Heart left ventricle (tissue), 16 donors: ENCODE results near the gene C6orf47. TPM values are rescaled to one million over a fixed set of nuclear protein-coding genes. Genes with fewer than 3 reads are reported as not detected.

ENCODE experiments used
- ATAC-seq, 4 donors: fragments of 200-7000 bp; cut with Tn5 transposase; one replicate each; pipeline ENCODE4 v1.9.1; 2020 to 2022; ENCODE audit warnings: moderate library complexity in 4 of 4, mild to moderate bottlenecking in 3 of 4, moderate number of reproducible peaks in 1 of 4
- DNase-seq, 5 donors: peaks; one replicate each; pipeline ENCODE4 v3.0.0-alpha.2; 2020
- H3K27ac ChIP-seq, 12 donors: fragments of 200-600 bp; sonication (generic) in 4 of 12; one replicate each; pipeline versions ENCODE4 v1.5.0 to v1.8.0; 2016 to 2022; ENCODE audit warnings: mild to moderate bottlenecking in 2 of 12
- H3K27me3 ChIP-seq, 9 donors: fragments of 200-600 bp; sonication (generic) in 2 of 9; one replicate each; pipeline versions ENCODE4 v1.5.1 to v1.8.0; 2016 to 2022; ENCODE audit warnings: mild to moderate bottlenecking in 3 of 9
- H3K36me3 ChIP-seq, 9 donors: fragments of 200-600 bp; sonication (generic) in 2 of 9; one replicate each; pipeline versions ENCODE4 v1.5.0 to v1.8.0; 2018 to 2022; ENCODE audit warnings: mild to moderate bottlenecking in 2 of 9
- H3K4me1 ChIP-seq, 12 donors: fragments of 200-600 bp; sonication (generic) in 4 of 12; one replicate each; pipeline versions ENCODE4 v1.5.0 to v1.8.0; 2016 to 2022; ENCODE audit warnings: mild to moderate bottlenecking in 3 of 12
- H3K4me3 ChIP-seq, 12 donors: fragments of 200-600 bp; sonication (generic) in 4 of 12; one replicate each; pipeline versions ENCODE4 v1.5.0 to v1.8.0; 2017 to 2022; ENCODE audit warnings: mild to moderate bottlenecking in 9 of 12, moderate library complexity in 4 of 12
- H3K9me3 ChIP-seq, 12 donors: fragments of 200-600 bp; sonication (generic) in 4 of 12; one replicate each; pipeline versions ENCODE4 v1.5.0 to v1.8.0; 2016 to 2022; ENCODE audit warnings: mild to moderate bottlenecking in 1 of 12
- CTCF ChIP-seq, 12 donors: fragments of 200-600 bp; sonication (generic) in 4 of 12; IDR thresholded peaks; one replicate each; pipeline versions ENCODE4 v1.5.0 to v1.8.0; 2018 to 2022; ENCODE audit warnings: antibody characterized with exemption in 12 of 12, mild to moderate bottlenecking in 5 of 12
- POLR2A ChIP-seq, 2 donors: fragments of 450-650 bp; IDR thresholded peaks; one replicate each; pipeline ENCODE4 v1.6.1; 2017; ENCODE audit warnings: antibody characterized with exemption in 2 of 2, mild to moderate bottlenecking in 2 of 2, moderate library complexity in 2 of 2
- WGBS, 4 donors: extraction: QIAGEN DNeasy Blood & Tissue Kit in 2 of 4; methylation state at CpG; one replicate each; pipeline versions ENCODE4 v1.1.5 to v1.1.7; 2013 to 2018; 5-methylcytosine and 5-hydroxymethylcytosine counted together
- intact Hi-C, 10 donors: fragments of 100-400 bp; cut with DNase I; formaldehyde crosslinking; loops; one replicate each; pipeline versions ENCODE4 v1.11.1 to v1.14.2; 2022
- polyA plus RNA-seq, 2 donors: library from polyadenylated mRNA; stranded (reverse); fragments of 200-250 nt; gene quantifications; one replicate each; pipeline ENCODE4 v1.2.3, GENCODE V29; 2013
- total RNA-seq, 9 donors: library from RNA; depleted of rRNA in 2 of 9; stranded (reverse); fragments of >200 nt in 2 of 9; fragmentation: NEBNext Ultra II Directional in 3 of 9; extraction: Animal tissue kit (Norgen Biotek cat#: 25700) in 3 of 9; gene quantifications; one replicate each; pipeline versions ENCODE4 v1.1.0 to v1.2.4, GENCODE V29; 2016 to 2023
- donor health status: ischemic (EF 13 %, LVEDD 7.1; RV severe dilation, severe dysfunction).
- donor health status: healthy with polysubstance abuse.
- donor health status: DM: no; HTN: yes; CAD: no.
- donor health status: DM: no; HTN: no; CAD: no.
- donor health status: ischemic (EF 25% LVEDD 6.9; RV normal size, moderate dysfunction).
- donor health status: ischemic (EF 25% LVEDD 5.7; RV mildly dilated, moderate dysfunction).
- donor health status: healthy.
- donor health status: DM: yes; HTN: yes; CAD: no.
- donor health status: ischemic (EF 35%, LVEDD 5.7; RV mildly dilated, moderate dysfunction).
- donor health status: nonischemic (EF 11% LVEDD 7.7; RV severe dilation, severe dysfunction).
- donor health status: DM: yes; HTN: yes; CAD: no.
- donor health status: PGD.
- donor health status: ischemic (EF 29% LVEDD 5.4; RV normal size, mild dysfunction).
- donor health status: nonischemic (EF 23%, LVEDD 6.1; RV moderate dilation, normal function).

The C6orf47 gene
- total and polyA plus RNA-seq, 11 donors: 16.5 to 30.9 (median 20.0) TPM

GRCh38 chr6:31626952-31627351, 33.6 kb downstream of the C6orf47 start:
- WGBS, 4 donors: 83 to 90% (median 86%) methylated on average over 10 of the region's 10 CpGs
- DNase-seq (no peak), ATAC-seq (no peak)
- no peak overlapping the region for H3K27ac ChIP-seq
- peaks cover 8 to 97% (median 94%) of the 10 kb centered on the region in 9 donors for H3K36me3 ChIP-seq
- TF ChIP-seq CTCF (IDR thresholded peaks at IDR 0.05): no peak
- no peak for TF ChIP-seq POLR2A (IDR thresholded peaks at IDR 0.05)
- H3K4me3 ChIP-seq: no peak overlapping the region
- no peaks in the 10 kb centered on the region for H3K9me3 ChIP-seq
- peaks cover 0 to 12% (median 8%) of the 10 kb centered on the region in 12 donors for H3K4me1 ChIP-seq
- no peaks in the 10 kb centered on the region for H3K27me3 ChIP-seq
- intact Hi-C loops: loop anchor here in 1 of 10 donors (2.0 kb wide), 1 partner anchor 16 kb away; no protein-coding TSS in a partner anchor

- DNase-seq (no peak), ATAC-seq (no peak)
- Histone ChIP-seq H3K36me3 (peaks cover 8 to 68% (median 65%) of the 10 kb centered on the region in 9 donors), H3K9me3 (no peaks in the 10 kb centered on the region), H3K27ac (no peak overlapping the region), H3K27me3 (no peaks in the 10 kb centered on the region), H3K4me3 (no peak overlapping the region), H3K4me1 (peaks cover 0 to 24% (median 21%) of the 10 kb centered on the region in 12 donors)
- 85 to 94% (median 89%) methylated on average over 8 to 10 of the region's 10 CpGs for WGBS, 4 donors
- no peak for TF ChIP-seq CTCF (IDR thresholded peaks at IDR 0.05)
- no peak for TF ChIP-seq POLR2A (IDR thresholded peaks at IDR 0.05)
- intact Hi-C loops: loop anchor here in 1 of 10 donors (5.0 kb wide), 1 partner anchor 33 kb away; the partner anchor contains the start of gene APOM
Measured at GRCh38 chr6:31624070-31624469, 36.5 kb downstream of the C6orf47 start.

GRCh38 chr6:31622684-31623091, 37.9 kb downstream of the C6orf47 start:
- H3K4me3 ChIP-seq: peak overlapping the region in 3 of 12 donors; percentile 76 to 91 (median 82)
- TF ChIP-seq CTCF (IDR thresholded peaks at IDR 0.05): no peak
- no peak for TF ChIP-seq POLR2A (IDR thresholded peaks at IDR 0.05)
- peaks cover 8 to 55% (median 51%) of the 10 kb centered on the region in 9 donors for H3K36me3 ChIP-seq
- H3K9me3 ChIP-seq: no peaks in the 10 kb centered on the region
- H3K27ac ChIP-seq: peak overlapping the region in 5 of 12 donors; percentile 12 to 98 (median 95)
- 46 to 51% (median 50%) methylated on average over 10 of the region's 10 CpGs for WGBS, 4 donors
- ATAC-seq (no peak), DNase-seq (no peak)
- intact Hi-C loops: loop anchor here in 1 of 10 donors (5.0 kb wide), 1 partner anchor 35 kb away; the partner anchor contains the start of gene APOM
- H3K27me3 ChIP-seq: no peaks in the 10 kb centered on the region
- peaks cover 0 to 25% (median 21%) of the 10 kb centered on the region in 12 donors for H3K4me1 ChIP-seq

GRCh38 chr6:31621991-31622390, 38.6 kb downstream of the C6orf47 start:
- intact Hi-C loops: loop anchor here in 1 of 10 donors (5.0 kb wide), 1 partner anchor 35 kb away; the partner anchor contains the start of gene APOM
- Histone ChIP-seq H3K36me3 (peaks cover 8 to 48% (median 44%) of the 10 kb centered on the region in 9 donors), H3K4me1 (peaks cover 0 to 28% (median 21%) of the 10 kb centered on the region in 12 donors), H3K27ac (peak overlapping the region in 11 of 12 donors; percentile 94 to 99 (median 96)), H3K4me3 (peak overlapping the region in 10 of 12 donors; percentile 60 to 97 (median 87)), H3K27me3 (no peaks in the 10 kb centered on the region), H3K9me3 (no peaks in the 10 kb centered on the region)
- 25 to 29% (median 27%) methylated on average over 4 of the region's 4 CpGs for WGBS, 4 donors
- TF ChIP-seq POLR2A (IDR thresholded peaks at IDR 0.05): no peak
- no peak for TF ChIP-seq CTCF (IDR thresholded peaks at IDR 0.05)
- no peak for DNase-seq
- no peak for ATAC-seq
